Fibroblast of lung (primary cell): ENCODE data around the gene PACRG.

Source experiments
- CTCF ChIP-seq, 2 donors: IDR thresholded peaks in 1 of 2; conservative IDR thresholded peaks in 1 of 2; 1 replicate in 1 of 2; 2 replicates in 1 of 2; pipeline ENCODE4 v1.5.1; 2011 to 2012; ENCODE audit warnings: low read length in 2 of 2, control low read depth in 1 of 2, inconsistent platforms in 1 of 2, low read depth in 1 of 2, mild to moderate bottlenecking in 1 of 2
- EZH2 ChIP-seq: IDR thresholded peaks from 2 replicates; pipeline ENCODE4 v1.5.1; 2012; ENCODE audit warnings: low read length, control low read depth, mild to moderate bottlenecking; ENCODE audit errors: missing control alignments

GRCh38 chr6:163162874-163163213 lies 435.1 kb downstream of the PACRG start:
- TF ChIP-seq CTCF (conservative IDR thresholded peaks at IDR 0.05 in 1 of 2, IDR thresholded peaks at IDR 0.05 in 1 of 2; ENCODE audit: low read depth in 1 of 2, low read length in 2 of 2): no peak
- TF ChIP-seq EZH2: no peak
